ENCODE measurements around the gene GID4. TPM values are rescaled to one million over a fixed set of nuclear protein-coding genes. Genes with fewer than 3 reads are reported as not detected.
"Not testable (repeated sequence)": the region's sequence is repeated elsewhere in the genome, so short reads cannot be mapped to it uniquely, and the experiment has no call there.

GID4 gene
- 1 to 10 TPM; 6.1 to 6.2 TPM for total RNA-seq

- Mint-ChIP-seq H3K36me3 (peaks cover 2% of the 10 kb centered on the region), H3K27me3 (no peaks in the 10 kb centered on the region), H3K27ac (peak within 1 kb of the TSS; percentile 80), H3K9me3 (no peaks in the 10 kb centered on the region), H3K4me1 (ENCODE audit: low read depth) (peaks cover 40% of the 10 kb centered on the region), H3K4me3 (peak within 1 kb of the TSS; percentile 92)
- ChIA-PET CTCF (interaction anchor here (0.9 to 1.3 kb wide), 2 partner anchors 144 kb away, joined by 3 read pairs; partner anchors contain the start of gene ALKBH5), POLR2A (interaction anchor here (1.7 kb wide), 1 partner anchor 66 kb away, joined by 8 read pairs; the partner anchor contains the start of genes DRC3 and TOM1L2)
- intact Hi-C loops (cut with micrococcal nuclease): loop anchor here (1.0 to 10.0 kb wide), 10 partner anchors 47 to 1502 kb away; partner anchors contain the start of genes ALKBH5, DRC3, DRG2 and PEMT
- peak; percentile 100 for DNase-seq
These were observed at the start of gene GID4, which contains the start of gene ATPAF2 for GRCh38 chr17:18038861-18039534. GID4 (plus strand) TSS chr17:18039408; CDS start chr17:18039465, 57 bp downstream. ATPAF2 (minus strand) TSS chr17:18039168; CDS start chr17:18039013, 155 bp downstream.

GRCh38 chr17:17989618-17990017 lies 49.6 kb upstream of the GID4 start:
- Mint-ChIP-seq H3K9me3 (no peaks in the 10 kb centered on the region), H3K27me3 (no peaks in the 10 kb centered on the region), H3K36me3 (no peaks in the 10 kb centered on the region), H3K4me1 (ENCODE audit: low read depth) (no peaks in the 10 kb centered on the region), H3K4me3 (no peak overlapping the region), H3K27ac (no peak overlapping the region)
- intact Hi-C loops (cut with micrococcal nuclease): loop anchor here (5.0 kb wide), 1 partner anchor 48 kb away; the partner anchor contains the start of genes ATPAF2 and GID4
- CTCF ChIA-PET: no interaction called here
- no peak for DNase-seq
- POLR2A ChIA-PET: no interaction called here

GRCh38 chr17:17990282-17990681 lies 48.9 kb upstream of the GID4 start:
- intact Hi-C loops (cut with micrococcal nuclease): loop anchor here (5.0 kb wide), 1 partner anchor 47 kb away; the partner anchor contains the start of genes ATPAF2 and GID4
- Mint-ChIP-seq H3K36me3 (no peaks in the 10 kb centered on the region), H3K27me3 (no peaks in the 10 kb centered on the region), H3K27ac (no peak overlapping the region), H3K9me3 (no peaks in the 10 kb centered on the region), H3K4me3 (no peak overlapping the region), H3K4me1 (ENCODE audit: low read depth) (no peaks in the 10 kb centered on the region)
- POLR2A ChIA-PET: no interaction called here
- CTCF ChIA-PET: no interaction called here
- no peak for DNase-seq

GRCh38 chr17:17993366-17993765 lies 45.8 kb upstream of the GID4 start:
- Mint-ChIP-seq H3K4me3 (no peak overlapping the region), H3K4me1 (ENCODE audit: low read depth) (no peaks in the 10 kb centered on the region), H3K27ac (no peak overlapping the region), H3K9me3 (no peaks in the 10 kb centered on the region), H3K36me3 (no peaks in the 10 kb centered on the region), H3K27me3 (no peaks in the 10 kb centered on the region)
- ChIA-PET CTCF (no interaction called here), POLR2A (no interaction called here)
- intact Hi-C loops (cut with micrococcal nuclease): loop anchor here (5.0 kb wide), 1 partner anchor 44 kb away; the partner anchor contains the start of genes ATPAF2 and GID4
- no peak for DNase-seq

- no peak for DNase-seq
- no peak overlapping the region for H3K4me3 Mint-ChIP-seq
- ChIA-PET CTCF (interaction anchor here (0.7 kb wide), 1 partner anchor 41 kb away, joined by 4 read pairs; no protein-coding TSS in a partner anchor), POLR2A (no interaction called here)
- H3K4me1 Mint-ChIP-seq (ENCODE audit: low read depth): no peaks in the 10 kb centered on the region
- no peaks in the 10 kb centered on the region for H3K27me3 Mint-ChIP-seq
- intact Hi-C loops (cut with micrococcal nuclease): loop anchor here (5.0 kb wide), 1 partner anchor 43 kb away; the partner anchor contains the start of genes ATPAF2 and GID4
- no peaks in the 10 kb centered on the region for H3K9me3 Mint-ChIP-seq
- H3K36me3 Mint-ChIP-seq: no peaks in the 10 kb centered on the region
- no peak overlapping the region for H3K27ac Mint-ChIP-seq
These were observed 45.4 kb upstream of the GID4 start for GRCh38 chr17:17993852-17994251.

- intact Hi-C loops (cut with micrococcal nuclease): loop anchor here (5.0 kb wide), 1 partner anchor 43 kb away; the partner anchor contains the start of genes ATPAF2 and GID4
- CTCF ChIA-PET: interaction anchor here (0.7 to 1.8 kb wide), 3 partner anchors 12 to 41 kb away, joined by 3 to 7 read pairs (median 4); no protein-coding TSS in a partner anchor
- Mint-ChIP-seq H3K27ac (no peak overlapping the region), H3K4me3 (no peak overlapping the region), H3K4me1 (ENCODE audit: low read depth) (no peaks in the 10 kb centered on the region), H3K9me3 (no peaks in the 10 kb centered on the region), H3K36me3 (no peaks in the 10 kb centered on the region), H3K27me3 (no peaks in the 10 kb centered on the region)
- peak; percentile 15 for DNase-seq
- POLR2A ChIA-PET: no interaction called here
These were observed 44.7 kb upstream of the GID4 start for GRCh38 chr17:17994271-17995069.

- POLR2A ChIA-PET; H3K4me3 Mint-ChIP-seq; intact Hi-C loops (cut with micrococcal nuclease); H3K4me1 Mint-ChIP-seq (ENCODE audit: low read depth); H3K27me3 Mint-ChIP-seq; DNase-seq; H3K36me3 Mint-ChIP-seq; H3K9me3 Mint-ChIP-seq; H3K27ac Mint-ChIP-seq: not testable (repeated sequence)
- CTCF ChIA-PET: interaction anchor here (0.9 to 1.8 kb wide), 2 partner anchors 11 to 38 kb away, joined by 3 to 7 read pairs; no protein-coding TSS in a partner anchor
These were observed 43.3 kb upstream of the GID4 start for GRCh38 chr17:17995887-17996286.

GRCh38 chr17:17998934-17999333 lies 40.3 kb upstream of the GID4 start:
- no peak overlapping the region for H3K4me3 Mint-ChIP-seq
- no peaks in the 10 kb centered on the region for H3K9me3 Mint-ChIP-seq
- no peak for DNase-seq
- ChIA-PET CTCF (no interaction called here), POLR2A (no interaction called here)
- no peaks in the 10 kb centered on the region for H3K27me3 Mint-ChIP-seq
- H3K4me1 Mint-ChIP-seq (ENCODE audit: low read depth): no peaks in the 10 kb centered on the region
- intact Hi-C loops (cut with micrococcal nuclease): no loop called here
- H3K27ac Mint-ChIP-seq: no peak overlapping the region
- no peaks in the 10 kb centered on the region for H3K36me3 Mint-ChIP-seq

GRCh38 chr17:17999364-18000029 lies 39.7 kb upstream of the GID4 start:
- H3K36me3 Mint-ChIP-seq: no peaks in the 10 kb centered on the region
- DNase-seq: no peak
- no peak overlapping the region for H3K27ac Mint-ChIP-seq
- H3K27me3 Mint-ChIP-seq: no peaks in the 10 kb centered on the region
- no peak overlapping the region for H3K4me3 Mint-ChIP-seq
- POLR2A ChIA-PET: no interaction called here
- H3K9me3 Mint-ChIP-seq: no peaks in the 10 kb centered on the region
- intact Hi-C loops (cut with micrococcal nuclease): no loop called here
- CTCF ChIA-PET: no interaction called here
- no peaks in the 10 kb centered on the region for H3K4me1 Mint-ChIP-seq (ENCODE audit: low read depth)

GRCh38 chr17:18000030-18000408 lies 39.2 kb upstream of the GID4 start:
- no peaks in the 10 kb centered on the region for H3K9me3 Mint-ChIP-seq
- H3K4me1 Mint-ChIP-seq (ENCODE audit: low read depth): no peaks in the 10 kb centered on the region
- H3K27ac Mint-ChIP-seq: no peak overlapping the region
- POLR2A ChIA-PET: no interaction called here
- H3K4me3 Mint-ChIP-seq: no peak overlapping the region
- H3K27me3 Mint-ChIP-seq: no peaks in the 10 kb centered on the region
- CTCF ChIA-PET: no interaction called here
- DNase-seq: no peak
- H3K36me3 Mint-ChIP-seq: no peaks in the 10 kb centered on the region
- intact Hi-C loops (cut with micrococcal nuclease): no loop called here

- CTCF ChIA-PET: no interaction called here
- DNase-seq: no peak
- Mint-ChIP-seq H3K4me1 (ENCODE audit: low read depth) (no peaks in the 10 kb centered on the region), H3K27me3 (no peaks in the 10 kb centered on the region), H3K36me3 (peaks cover 6% of the 10 kb centered on the region), H3K4me3 (no peak overlapping the region), H3K27ac (no peak overlapping the region), H3K9me3 (no peaks in the 10 kb centered on the region)
- intact Hi-C loops (cut with micrococcal nuclease): no loop called here
- POLR2A ChIA-PET: no interaction called here
These were observed 37.0 kb upstream of the GID4 start for GRCh38 chr17:18002171-18002570.

- CTCF ChIA-PET: no interaction called here
- Mint-ChIP-seq H3K27me3 (no peaks in the 10 kb centered on the region), H3K4me3 (no peak overlapping the region), H3K9me3 (no peaks in the 10 kb centered on the region), H3K27ac (no peak overlapping the region), H3K4me1 (ENCODE audit: low read depth) (no peaks in the 10 kb centered on the region), H3K36me3 (peaks cover 6% of the 10 kb centered on the region)
- POLR2A ChIA-PET: no interaction called here
- DNase-seq: no peak
- intact Hi-C loops (cut with micrococcal nuclease): no loop called here
These were observed 34.9 kb upstream of the GID4 start for GRCh38 chr17:18004345-18004744.

Measured in activated CD4-positive, alpha-beta memory T cell treated with anti-CD3 and anti-CD28 coated beads for 36 hours (primary cell).